ENCODE data around the gene CES4A.
"Not testable (repeated sequence)": the region's sequence is repeated elsewhere in the genome, so short reads cannot be mapped to it uniquely, and the experiment has no call there.

DNA sequence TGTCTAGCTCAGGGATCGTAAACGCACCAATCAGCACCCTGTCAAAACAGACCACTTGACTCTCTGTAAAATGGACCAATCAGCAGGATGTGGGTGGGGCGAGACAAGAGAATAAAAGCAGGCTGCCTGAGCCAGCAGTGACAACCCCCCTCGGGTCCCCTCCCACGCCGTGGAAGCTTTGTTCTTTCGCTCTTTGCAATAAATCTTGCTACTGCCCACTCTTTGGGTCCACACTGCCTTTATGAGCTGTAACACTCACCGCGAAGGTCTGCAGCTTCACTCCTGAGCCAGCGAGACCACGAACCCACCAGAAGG, 13.5 kb upstream of the CES4A start:
- not testable (repeated sequence) for TF ChIP-seq POLR2A, EP300 (IDR thresholded peaks at IDR 0.05)

Data from tibial nerve (tissue), 3 donors.